EH (cell line): Measurements from ENCODE around the gene CELF2.

Experiments used
- DNase-seq: peaks from one replicate; pipeline ENCODE4 v3.0.0-alpha.2; 2015; ENCODE audit warnings: low read depth

CELF2 gene

GRCh38 chr10:11134411-11134810 lies 116.7 kb downstream of the CELF2 start:
- DNase-seq, result no peak

GRCh38 chr10:11135709-11136108 lies 118.0 kb downstream of the CELF2 start:
- no peak for DNase-seq

GRCh38 chr10:11138314-11139033 lies 120.8 kb downstream of the CELF2 start:
- no peak for DNase-seq

- no peak for DNase-seq
These were observed 123.3 kb downstream of the CELF2 start for GRCh38 chr10:11140963-11141362.

GRCh38 chr10:11141571-11142091 lies 124.0 kb downstream of the CELF2 start:
- DNase-seq, result no peak

GRCh38 chr10:11142777-11143176 lies 125.1 kb downstream of the CELF2 start:
- DNase-seq, result no peak

GRCh38 chr10:11143242-11143641 lies 125.6 kb downstream of the CELF2 start:
- no peak for DNase-seq

- no peak for DNase-seq
These were observed 127.2 kb downstream of the CELF2 start for GRCh38 chr10:11144626-11145494.

- no peak for DNase-seq
These were observed 127.8 kb downstream of the CELF2 start for GRCh38 chr10:11145495-11145855.

GRCh38 chr10:11146402-11147171 lies 128.9 kb downstream of the CELF2 start:
- DNase-seq, result peak; percentile 4

GRCh38 chr10:11147722-11148121 lies 130.1 kb downstream of the CELF2 start:
- no peak for DNase-seq

- no peak for DNase-seq
These were observed 130.7 kb downstream of the CELF2 start for GRCh38 chr10:11148142-11149028.

- DNase-seq, result no peak
These were observed 132.1 kb downstream of the CELF2 start for GRCh38 chr10:11149807-11150141.

- DNase-seq, result no peak
These were observed 132.6 kb downstream of the CELF2 start for GRCh38 chr10:11150231-11150731.

- DNase-seq, result no peak
These were observed 133.3 kb downstream of the CELF2 start for GRCh38 chr10:11150879-11151415.

GRCh38 chr10:11152801-11153200 lies 135.1 kb downstream of the CELF2 start:
- no peak for DNase-seq

- DNase-seq, result no peak
These were observed 135.6 kb downstream of the CELF2 start for GRCh38 chr10:11153245-11153644.

- no peak for DNase-seq
These were observed 136.1 kb downstream of the CELF2 start for GRCh38 chr10:11153766-11154165.

GRCh38 chr10:11154333-11154732 lies 136.7 kb downstream of the CELF2 start:
- DNase-seq, result no peak

GRCh38 chr10:11154849-11155498 lies 137.3 kb downstream of the CELF2 start:
- peak; percentile 22 for DNase-seq
